ENCODE results near the gene PLD2.

Gene PLD2

DNA sequence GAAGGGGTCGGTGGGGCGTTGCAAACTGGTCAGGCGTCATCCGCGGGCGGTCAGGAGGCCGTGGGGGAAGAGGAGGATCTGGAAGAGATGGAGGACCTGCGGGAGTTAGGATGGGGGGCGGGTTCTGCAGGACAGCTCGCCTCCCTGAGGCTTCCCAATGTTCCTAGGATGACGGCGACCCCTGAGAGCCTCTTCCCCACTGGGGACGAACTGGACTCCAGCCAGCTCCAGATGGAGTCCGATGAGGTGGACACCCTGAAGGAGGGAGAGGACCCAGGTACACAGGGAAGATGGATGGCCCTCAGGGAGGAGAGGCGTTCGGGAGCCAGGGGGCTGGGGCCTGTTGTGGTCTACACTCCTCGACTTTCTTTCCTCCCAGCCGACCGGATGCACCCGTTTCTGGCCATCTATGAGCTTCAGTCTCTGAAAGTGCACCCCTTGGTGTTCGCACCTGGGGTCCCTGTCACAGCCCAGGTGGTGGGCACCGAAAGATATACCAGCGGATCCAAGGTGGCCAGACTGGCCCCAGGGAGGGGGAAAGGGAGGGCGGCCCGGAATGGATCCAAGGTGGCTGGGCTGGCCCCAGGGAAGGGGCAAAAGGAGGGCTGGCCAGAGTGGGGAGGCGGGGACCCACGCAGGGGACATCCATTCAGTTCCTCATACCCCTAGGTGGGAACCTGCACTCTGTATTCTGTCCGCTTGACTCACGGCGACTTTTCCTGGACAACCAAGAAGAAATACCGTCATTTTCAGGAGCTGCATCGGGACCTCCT, 839 bp downstream of the PLD2 start:
- H3K79me1 ChIP-seq (ENCODE audit: low read length) = no peaks in the 10 kb centered on the region
- H3K79me2 ChIP-seq (ENCODE audit: control insufficient read depth, insufficient read depth, low read length) = no peaks in the 10 kb centered on the region
- peak overlapping the region; percentile 26 for H3K4me3 ChIP-seq (ENCODE audit: low read length)

DNA sequence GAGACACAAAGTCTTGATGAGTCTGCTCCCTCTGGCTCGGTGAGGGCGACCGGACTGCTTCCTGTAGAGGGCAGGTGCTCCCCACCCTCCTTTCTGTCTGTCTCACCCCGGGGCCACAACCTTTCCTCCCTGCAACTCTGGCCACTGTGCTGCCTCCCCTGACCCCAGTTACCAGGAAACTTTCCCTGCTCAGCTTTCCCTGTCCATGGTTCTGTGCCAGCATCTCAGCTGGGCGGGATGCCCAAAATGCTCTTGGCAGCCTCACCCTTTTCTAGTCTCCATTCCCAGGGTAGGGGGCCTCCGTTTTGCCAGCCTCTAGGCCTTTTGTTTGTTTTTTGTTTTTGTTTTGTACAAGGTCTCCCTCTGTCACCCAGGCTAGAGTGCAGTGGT, 1.4 kb downstream of the PLD2 start:
- H2BK15ac ChIP-seq (replicated peaks; ENCODE audit: low read depth) = no peak overlapping the region
- no peak overlapping the region for H2BK5ac ChIP-seq (ENCODE audit: low read length)
- no peak overlapping the region for H4K5ac ChIP-seq (ENCODE audit: low read length)
- H3K4me2 ChIP-seq (ENCODE audit: low read length) = no peak overlapping the region
- no peak overlapping the region for H3K4ac ChIP-seq (ENCODE audit: low read depth, low read length)
- H3K27me3 ChIP-seq (ENCODE audit: insufficient read depth, low read length, poor library complexity) = no peaks in the 10 kb centered on the region
- no peak overlapping the region for H3K18ac ChIP-seq (ENCODE audit: low read length)
- H3K56ac ChIP-seq (ENCODE audit: low read length) = no peak overlapping the region
- H2AK5ac ChIP-seq (ENCODE audit: low read length) = no peak overlapping the region
- no CpG with 5 or more reads among the region's 6 CpGs for WGBS (ENCODE audit: extremely low coverage, insufficient coverage, low lambda C conversion rate)
- H3K4me1 ChIP-seq (ENCODE audit: control insufficient read depth, low read depth, low read length) = no peaks in the 10 kb centered on the region
- no peak overlapping the region for H3K9ac ChIP-seq (ENCODE audit: low read length)
- H3K79me2 ChIP-seq (ENCODE audit: control insufficient read depth, insufficient read depth, low read length) = no peaks in the 10 kb centered on the region
- no peaks in the 10 kb centered on the region for H3K79me1 ChIP-seq (ENCODE audit: low read length)
- no peak overlapping the region for H4K8ac ChIP-seq (ENCODE audit: low read depth, low read length)
- H3K27ac ChIP-seq (ENCODE audit: low read depth, low read length) = no peak overlapping the region
- no peak overlapping the region for H3K4me3 ChIP-seq (ENCODE audit: low read length)
- no peak overlapping the region for H2BK120ac ChIP-seq (ENCODE audit: low read depth, low read length)
- no peak for DNase-seq
- H3K36me3 ChIP-seq (ENCODE audit: control insufficient read depth, insufficient read depth, low read length) = no peaks in the 10 kb centered on the region
- no peak overlapping the region for H3K23ac ChIP-seq (ENCODE audit: low read length)

More for the DNA sequence above, 839 bp downstream of the PLD2 start:
- Histone ChIP-seq H3K36me3 (ENCODE audit: control insufficient read depth, insufficient read depth, low read length) (no peaks in the 10 kb centered on the region), H4K5ac (ENCODE audit: low read length) (no peak overlapping the region), H2AK5ac (ENCODE audit: low read length) (no peak overlapping the region), H3K23ac (ENCODE audit: low read length) (no peak overlapping the region), H2BK15ac (replicated peaks; ENCODE audit: low read depth) (no peak overlapping the region), H3K4me1 (ENCODE audit: control insufficient read depth, low read depth, low read length) (no peaks in the 10 kb centered on the region), H3K4me2 (ENCODE audit: low read length) (peak overlapping the region; percentile 54), H3K9ac (ENCODE audit: low read length) (peak overlapping the region; percentile 59), H3K18ac (ENCODE audit: low read length) (peak overlapping the region; percentile 22), H4K8ac (ENCODE audit: low read depth, low read length) (no peak overlapping the region), H2BK5ac (ENCODE audit: low read length) (no peak overlapping the region), H3K4ac (ENCODE audit: low read depth, low read length) (peak overlapping the region; percentile 88), H2BK120ac (ENCODE audit: low read depth, low read length) (no peak overlapping the region), H3K27ac (ENCODE audit: low read depth, low read length) (no peak overlapping the region), H3K56ac (ENCODE audit: low read length) (peak overlapping the region; percentile 90), H3K27me3 (ENCODE audit: insufficient read depth, low read length, poor library complexity) (no peaks in the 10 kb centered on the region)
- WGBS (ENCODE audit: extremely low coverage, insufficient coverage, low lambda C conversion rate) = no CpG with 5 or more reads among the region's 32 CpGs
- DNase-seq = no peak

DNA sequence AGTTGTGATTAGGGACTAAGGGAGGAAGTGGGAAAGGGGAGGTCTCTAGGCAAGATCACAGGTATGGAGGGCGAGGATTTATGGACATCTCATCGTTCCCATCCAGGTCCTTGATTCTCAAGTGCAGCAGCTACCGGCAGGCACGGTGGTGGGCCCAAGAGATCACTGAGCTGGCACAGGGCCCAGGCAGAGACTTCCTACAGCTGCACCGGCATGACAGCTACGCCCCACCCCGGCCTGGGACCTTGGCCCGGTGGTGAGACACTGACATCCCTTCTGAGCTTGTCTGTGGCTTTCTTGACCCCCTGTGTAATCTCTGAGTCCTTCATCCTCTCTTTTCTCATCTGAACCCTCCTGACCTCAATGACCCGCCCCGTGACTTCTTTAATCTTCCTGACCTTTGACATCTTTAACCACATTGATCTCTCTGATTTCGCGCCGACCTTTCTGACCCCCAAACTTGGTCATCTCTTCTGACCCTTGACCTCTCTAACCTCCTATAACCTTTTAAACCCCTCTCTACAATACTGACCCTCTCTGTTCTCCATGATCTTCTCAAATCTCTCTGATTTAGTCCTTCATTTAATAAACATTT, 3.8 kb downstream of the PLD2 start:
- Histone ChIP-seq H3K27ac (ENCODE audit: low read depth, low read length) (no peak overlapping the region), H2AK5ac (ENCODE audit: low read length) (no peak overlapping the region), H4K8ac (ENCODE audit: low read depth, low read length) (no peak overlapping the region), H3K4me3 (ENCODE audit: low read length) (no peak overlapping the region), H2BK15ac (replicated peaks; ENCODE audit: low read depth) (no peak overlapping the region), H3K36me3 (ENCODE audit: control insufficient read depth, insufficient read depth, low read length) (peaks cover 3% of the 10 kb centered on the region), H4K5ac (ENCODE audit: low read length) (no peak overlapping the region), H3K56ac (ENCODE audit: low read length) (no peak overlapping the region), H3K9ac (ENCODE audit: low read length) (no peak overlapping the region), H3K4me2 (ENCODE audit: low read length) (no peak overlapping the region), H3K79me1 (ENCODE audit: low read length) (no peaks in the 10 kb centered on the region), H3K4ac (ENCODE audit: low read depth, low read length) (no peak overlapping the region), H3K79me2 (ENCODE audit: control insufficient read depth, insufficient read depth, low read length) (no peaks in the 10 kb centered on the region), H2BK5ac (ENCODE audit: low read length) (no peak overlapping the region), H3K27me3 (ENCODE audit: insufficient read depth, low read length, poor library complexity) (no peaks in the 10 kb centered on the region), H3K23ac (ENCODE audit: low read length) (no peak overlapping the region), H2BK120ac (ENCODE audit: low read depth, low read length) (no peak overlapping the region), H3K4me1 (ENCODE audit: control insufficient read depth, low read depth, low read length) (no peaks in the 10 kb centered on the region), H3K18ac (ENCODE audit: low read length) (no peak overlapping the region)
- DNase-seq = no peak
- no CpG with 5 or more reads among the region's 13 CpGs for WGBS (ENCODE audit: extremely low coverage, insufficient coverage, low lambda C conversion rate)

DNA sequence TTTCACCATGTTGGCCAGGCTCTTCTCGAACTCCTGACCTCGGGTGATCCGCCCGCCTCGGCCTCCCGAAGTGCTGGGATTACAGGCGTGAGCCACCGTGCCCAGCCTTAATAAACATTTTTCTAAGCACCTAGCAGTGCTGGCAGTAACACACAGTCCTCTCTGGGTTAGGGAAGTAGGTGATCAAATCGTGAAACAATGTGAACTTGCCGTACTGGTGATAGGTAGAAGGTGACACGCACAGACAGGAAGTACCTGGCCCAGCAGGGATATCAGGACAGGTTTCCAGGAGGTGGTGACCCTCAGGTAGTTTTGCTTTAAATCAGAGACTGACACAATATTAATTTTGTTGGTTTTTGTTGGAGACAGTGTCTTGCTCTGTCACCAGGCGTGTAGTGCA, 4.5 kb downstream of the PLD2 start:
- H2BK15ac ChIP-seq (replicated peaks; ENCODE audit: low read depth) = no peak overlapping the region
- no peak for DNase-seq
- no peak overlapping the region for H2BK120ac ChIP-seq (ENCODE audit: low read depth, low read length)
- WGBS (ENCODE audit: extremely low coverage, insufficient coverage, low lambda C conversion rate) = no CpG with 5 or more reads among the region's 12 CpGs
- H4K5ac ChIP-seq (ENCODE audit: low read length) = no peak overlapping the region
- H3K18ac ChIP-seq (ENCODE audit: low read length) = no peak overlapping the region
- H3K36me3 ChIP-seq (ENCODE audit: control insufficient read depth, insufficient read depth, low read length) = peaks cover 3% of the 10 kb centered on the region
- no peak overlapping the region for H3K9ac ChIP-seq (ENCODE audit: low read length)
- H3K4ac ChIP-seq (ENCODE audit: low read depth, low read length) = no peak overlapping the region
- no peak overlapping the region for H3K56ac ChIP-seq (ENCODE audit: low read length)
- H3K4me3 ChIP-seq (ENCODE audit: low read length) = no peak overlapping the region
- H4K8ac ChIP-seq (ENCODE audit: low read depth, low read length) = no peak overlapping the region
- H3K27me3 ChIP-seq (ENCODE audit: insufficient read depth, low read length, poor library complexity) = no peaks in the 10 kb centered on the region
- no peaks in the 10 kb centered on the region for H3K79me2 ChIP-seq (ENCODE audit: control insufficient read depth, insufficient read depth, low read length)
- H2AK5ac ChIP-seq (ENCODE audit: low read length) = no peak overlapping the region
- H2BK5ac ChIP-seq (ENCODE audit: low read length) = no peak overlapping the region
- H3K79me1 ChIP-seq (ENCODE audit: low read length) = no peaks in the 10 kb centered on the region
- H3K23ac ChIP-seq (ENCODE audit: low read length) = no peak overlapping the region
- no peak overlapping the region for H3K27ac ChIP-seq (ENCODE audit: low read depth, low read length)
- no peaks in the 10 kb centered on the region for H3K4me1 ChIP-seq (ENCODE audit: control insufficient read depth, low read depth, low read length)
- H3K4me2 ChIP-seq (ENCODE audit: low read length) = no peak overlapping the region

DNA sequence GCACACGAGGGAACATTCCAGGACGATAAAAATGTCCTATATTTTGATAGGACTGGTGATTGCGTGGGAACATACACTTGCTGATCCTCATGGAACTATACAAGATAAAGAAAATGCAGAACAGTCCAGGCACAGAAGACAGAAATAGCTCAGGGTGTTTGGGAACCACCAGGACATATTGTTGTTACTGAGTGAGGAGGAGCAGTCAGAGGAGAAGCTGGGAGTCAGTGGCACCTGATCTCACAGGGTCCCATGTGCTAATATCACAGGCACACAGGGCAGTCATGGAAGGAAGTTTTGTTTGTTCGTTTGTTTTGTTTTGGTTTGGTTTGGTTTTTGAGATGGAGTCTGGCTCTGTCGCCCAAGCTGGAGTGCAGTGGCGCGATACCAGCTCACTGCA, 5.7 kb downstream of the PLD2 start:
- peaks cover 5% of the 10 kb centered on the region for H3K36me3 ChIP-seq (ENCODE audit: control insufficient read depth, insufficient read depth, low read length)
- H3K18ac ChIP-seq (ENCODE audit: low read length) = no peak overlapping the region
- H2BK5ac ChIP-seq (ENCODE audit: low read length) = no peak overlapping the region
- H3K4me3 ChIP-seq (ENCODE audit: low read length) = no peak overlapping the region
- H4K8ac ChIP-seq (ENCODE audit: low read depth, low read length) = no peak overlapping the region
- DNase-seq = no peak
- no CpG with 5 or more reads among the region's 7 CpGs for WGBS (ENCODE audit: extremely low coverage, insufficient coverage, low lambda C conversion rate)
- H3K79me2 ChIP-seq (ENCODE audit: control insufficient read depth, insufficient read depth, low read length) = no peaks in the 10 kb centered on the region
- no peak overlapping the region for H2AK5ac ChIP-seq (ENCODE audit: low read length)
- H3K27me3 ChIP-seq (ENCODE audit: insufficient read depth, low read length, poor library complexity) = no peaks in the 10 kb centered on the region
- no peak overlapping the region for H2BK15ac ChIP-seq (replicated peaks; ENCODE audit: low read depth)
- no peak overlapping the region for H3K23ac ChIP-seq (ENCODE audit: low read length)
- H2BK120ac ChIP-seq (ENCODE audit: low read depth, low read length) = no peak overlapping the region
- H4K5ac ChIP-seq (ENCODE audit: low read length) = no peak overlapping the region
- no peaks in the 10 kb centered on the region for H3K4me1 ChIP-seq (ENCODE audit: control insufficient read depth, low read depth, low read length)
- H3K79me1 ChIP-seq (ENCODE audit: low read length) = no peaks in the 10 kb centered on the region
- H3K9ac ChIP-seq (ENCODE audit: low read length) = no peak overlapping the region
- H3K27ac ChIP-seq (ENCODE audit: low read depth, low read length) = no peak overlapping the region
- no peak overlapping the region for H3K4ac ChIP-seq (ENCODE audit: low read depth, low read length)
- H3K56ac ChIP-seq (ENCODE audit: low read length) = no peak overlapping the region
- H3K4me2 ChIP-seq (ENCODE audit: low read length) = no peak overlapping the region

All from mesendoderm (in vitro differentiated cells).